Endothelial cell of umbilical vein (primary cell): Measurements from ENCODE around the gene BCL3. TPM values are rescaled to one million over a fixed set of nuclear protein-coding genes. Genes with fewer than 3 reads are reported as not detected.
A peak's percentile ranks its signal among the peaks of the same experiment; 100 is the strongest.

Experiments
- BruUV-seq: library from RNA; stranded (reverse); fragments of 400-500 nt; replicated peaks from 2 replicates; lab custom pipeline; 2021; lab: Mats Ljungman, UMichigan
- CTCF ChIA-PET: fragments of 300-600, 350-600 bp; sonication (Branson Sonifier 250); formaldehyde crosslinking; loops from one replicate; lab custom pipeline; 2021; ENCODE audit warnings: antibody characterized with exemption, inconsistent platforms; lab: Charles Lee
- POLR2A ChIA-PET: fragments of 300-600, 350-600 bp; sonication (Branson Sonifier 250); formaldehyde crosslinking; loops from one replicate; lab custom pipeline; 2021; ENCODE audit warnings: antibody characterized with exemption, inconsistent platforms; lab: Charles Lee
- DNase-seq: peaks from one replicate; pipeline ENCODE4 v3.0.0-alpha.2; 2011; ENCODE audit warnings: low read depth, low spot score
- FAIRE-seq: peaks from 2 replicates; lab custom pipeline; 2011; peaks lifted over from hg19 to GRCh38; lab: Jason Lieb, UNC
- H2AFZ ChIP-seq: 2 replicates; pipeline ENCODE4 v1.6.0; 2012; ENCODE audit warnings: low read depth, low read length, control low read depth, inconsistent platforms
- H3K27ac ChIP-seq: 2 replicates; pipeline ENCODE4 v1.5.1; 2011; ENCODE audit warnings: low read depth, mild to moderate bottlenecking, control low read depth, low read length, moderate library complexity; ENCODE audit not compliant: insufficient read depth
- H3K27me3 ChIP-seq, 2 experiments: 2 replicates each; pipeline versions ENCODE4 v1.6.0 to v1.6.1; 2011; ENCODE audit warnings: low read length in 2 of 2, mixed read lengths in 1 of 2; ENCODE audit not compliant: control insufficient read depth in 2 of 2, insufficient read depth in 2 of 2
- H3K36me3 ChIP-seq, 2 experiments: 2 replicates in 1 of 2; 3 replicates in 1 of 2; pipeline ENCODE4 v1.5.1; 2011; ENCODE audit warnings: low read length in 2 of 2, mild to moderate bottlenecking in 1 of 2, moderate library complexity in 1 of 2; ENCODE audit not compliant: control insufficient read depth in 2 of 2, insufficient read depth in 2 of 2; ENCODE audit errors: extremely low read depth in 1 of 2
- H3K4me1 ChIP-seq: 3 replicates; pipeline ENCODE4 v1.5.1; 2011; ENCODE audit warnings: mild to moderate bottlenecking, low read length; ENCODE audit not compliant: control insufficient read depth, insufficient read depth; ENCODE audit errors: extremely low read depth
- H3K4me2 ChIP-seq: 2 replicates; pipeline ENCODE4 v1.6.1; 2011; ENCODE audit warnings: low read length, control low read depth, mixed read lengths; ENCODE audit not compliant: insufficient read depth
- H3K4me3 ChIP-seq, 3 experiments: fragments of 200-600 bp in 1 of 3; sonication (generic), shearing (Covaris generic) in 1 of 3; replicated peaks in 1 of 3; 2 replicates each; pipeline ENCODE4 v1.5.1; 2011 to 2016; ENCODE audit warnings: control low read depth in 3 of 3, low read length in 3 of 3, mild to moderate bottlenecking in 2 of 3, inconsistent platforms in 1 of 3, low read depth in 1 of 3, moderate library complexity in 1 of 3; ENCODE audit not compliant: insufficient read depth in 1 of 3
- H3K79me2 ChIP-seq: 2 replicates; pipeline ENCODE4 v1.6.0; 2012; ENCODE audit warnings: low read length, inconsistent platforms; ENCODE audit not compliant: control insufficient read depth, insufficient read depth
- H3K9ac ChIP-seq: replicated peaks from 2 replicates; pipeline ENCODE3; 2011; ENCODE audit warnings: low read length, control low read depth; ENCODE audit not compliant: insufficient read depth; ENCODE audit errors: extremely low read depth
- H3K9me1 ChIP-seq: replicated peaks from 3 replicates; pipeline ENCODE4 v1.6.0; 2011; ENCODE audit warnings: mild to moderate bottlenecking, low read length; ENCODE audit not compliant: control insufficient read depth, insufficient read depth; ENCODE audit errors: extremely low read depth
- H3K9me3 ChIP-seq: replicated peaks from 2 replicates; pipeline ENCODE4 v1.5.1; 2012; ENCODE audit warnings: low read length, inconsistent platforms; ENCODE audit not compliant: control insufficient read depth, insufficient read depth
- H4K20me1 ChIP-seq: replicated peaks from 2 replicates; pipeline ENCODE3; 2011; ENCODE audit warnings: mild to moderate bottlenecking, low read length; ENCODE audit not compliant: control insufficient read depth, insufficient read depth; ENCODE audit errors: extremely low read depth
- EZH2 ChIP-seq: IDR thresholded peaks from 2 replicates; pipeline ENCODE4 v1.6.1; 2012; ENCODE audit warnings: borderline replicate concordance, low read depth, mild to moderate bottlenecking, moderate library complexity, low read length, inconsistent platforms; ENCODE audit not compliant: severe bottlenecking
- FOS ChIP-seq: IDR thresholded peaks from 2 replicates; pipeline ENCODE4 v1.6.1; 2011; ENCODE audit warnings: mild to moderate bottlenecking, low read length, moderate library complexity, borderline replicate concordance; ENCODE audit not compliant: insufficient read depth
- GATA2 ChIP-seq: IDR thresholded peaks from 2 replicates; pipeline ENCODE4 v1.7.0; 2011; ENCODE audit warnings: low read depth, mild to moderate bottlenecking, moderate library complexity, mixed read lengths, low read length; ENCODE audit not compliant: insufficient read length, insufficient read depth
- JUN ChIP-seq: IDR thresholded peaks from 2 replicates; pipeline ENCODE4 v1.6.1; 2011; ENCODE audit warnings: borderline replicate concordance, low read depth; ENCODE audit not compliant: insufficient read length, insufficient read depth
- MYC ChIP-seq: IDR thresholded peaks from one replicate; pipeline ENCODE4 v1.6.1; 2011; ENCODE audit warnings: mild to moderate bottlenecking, low read depth, low read length
- POLR2A ChIP-seq: IDR thresholded peaks from 2 replicates; pipeline ENCODE4 v1.6.1; 2012; ENCODE audit warnings: low read depth, mild to moderate bottlenecking, control low read depth, low read length
- POLR2AphosphoS5 ChIP-seq: IDR thresholded peaks from 2 replicates; pipeline ENCODE4 v1.6.1; 2012; ENCODE audit warnings: low read depth, mild to moderate bottlenecking, control low read depth, low read length, moderate library complexity; ENCODE audit not compliant: insufficient read depth
- dilution Hi-C: fragments of 300-500 bp; cut with MboI; formaldehyde crosslinking; loops from one replicate; pipeline ENCODE4 v1.15.0; 2019; ENCODE audit warnings: low sequenced_read_pairs; ENCODE audit not compliant: extremely low pct_ligation_motif_present
- intact Hi-C: fragments of 100-400 bp; cut with micrococcal nuclease; formaldehyde crosslinking; loops from one replicate; pipeline ENCODE4 v1.10.0; 2022
- polyA plus RNA-seq, 4 experiments: library from polyadenylated mRNA; depleted of rRNA in 3 of 4; stranded (reverse) in 3 of 4; unstranded in 1 of 4; fragments of >200 nt; gene quantifications; 2 replicates each; pipeline versions ENCODE4 v1.2.1 to v1.2.3, GENCODE V29; 2011 to 2012; ENCODE audit warnings: missing spikeins in 1 of 4
- total RNA-seq: library from RNA; stranded (reverse); gene quantifications from 2 replicates; pipeline ENCODE4 v1.2.3, GENCODE V29; 2021
- TF ChIP-seq, protein P1 (sequence below), 2 donors: IDR thresholded peaks; 1 replicate in 1 of 2; 2 replicates in 1 of 2; pipeline ENCODE4 v1.5.1; 2011; ENCODE audit warnings: low read length in 2 of 2, mild to moderate bottlenecking in 2 of 2, moderate library complexity in 2 of 2, control low read depth in 1 of 2, inconsistent platforms in 1 of 2, low read depth in 1 of 2; ENCODE audit not compliant: insufficient read depth in 1 of 2; ENCODE audit errors: extremely low read depth in 1 of 2
- TF ChIP-seq, protein P2 (sequence below): IDR thresholded peaks from 2 replicates; pipeline ENCODE4 v1.6.1; 2011; ENCODE audit not compliant: insufficient read depth, insufficient read length

Gene BCL3
- total and polyA plus RNA-seq, 2 donors (not counting 3 experiments of a cell fraction or from before 2014, with no cell fraction given): 11.0 to 26.9 TPM

DNA sequence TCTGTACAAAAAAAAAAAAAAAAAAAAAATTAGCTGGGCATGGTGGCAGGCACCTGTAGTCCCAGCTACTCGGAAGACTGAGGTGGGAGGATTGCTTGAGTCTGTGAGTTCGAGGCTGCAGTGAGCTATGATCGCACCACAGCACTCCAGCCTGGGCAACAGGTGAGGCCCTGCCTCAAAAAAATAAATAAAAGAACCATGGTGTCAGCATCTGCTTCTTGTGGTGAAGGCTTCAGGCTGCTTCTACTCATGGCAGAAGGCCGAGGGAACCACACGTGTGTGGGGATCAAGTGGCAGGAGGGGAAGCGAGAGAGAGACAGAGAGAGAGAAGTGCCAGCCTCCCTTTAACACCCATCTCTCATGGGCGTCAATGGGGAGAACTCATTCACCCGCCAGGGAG lies 13.5 kb downstream of the BCL3 start:
- DNase-seq: no peak
- dilution Hi-C loops: no loop called here

DNA sequence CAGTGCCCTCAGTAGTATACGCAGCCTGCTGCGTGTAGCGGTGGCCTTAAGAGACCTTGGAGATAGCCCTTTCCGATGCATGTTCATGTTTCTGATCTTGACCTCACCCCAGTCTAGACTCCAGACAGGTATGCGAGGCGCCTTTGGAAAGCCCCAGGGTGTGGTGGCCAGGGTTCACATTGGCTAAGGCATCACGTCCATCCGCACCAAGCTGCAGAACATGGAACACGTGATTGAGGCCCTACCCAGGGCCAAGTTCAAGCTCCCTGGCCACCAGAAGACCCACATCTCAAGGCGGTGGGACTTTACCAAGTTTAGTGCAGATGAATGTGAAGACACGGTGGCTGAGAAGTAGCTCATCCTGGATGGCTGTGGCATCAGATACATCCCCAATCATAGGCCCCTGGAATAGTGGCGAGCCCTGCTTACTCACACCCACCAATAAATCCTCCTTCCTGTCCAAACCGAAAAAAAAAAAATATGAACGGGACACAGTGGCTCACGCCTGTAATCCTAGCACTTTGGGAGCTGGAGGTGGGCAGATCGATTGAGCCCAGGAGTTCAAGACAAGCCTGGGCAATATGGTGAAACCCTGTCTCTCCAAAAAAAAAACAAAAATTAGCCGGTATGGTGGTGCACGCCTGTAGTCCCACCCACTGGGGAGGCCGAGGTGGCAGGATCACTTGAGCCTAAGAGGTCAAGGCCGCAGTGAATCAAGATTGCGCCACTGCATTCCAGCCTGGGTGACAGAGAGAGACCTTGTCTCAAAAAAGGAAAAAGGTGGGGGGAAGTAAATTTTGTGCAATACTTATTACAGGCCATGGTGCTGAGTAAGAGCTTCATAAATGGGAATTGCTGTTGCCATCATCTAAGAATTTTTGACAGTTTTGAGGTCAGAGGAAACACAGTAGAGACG lies 16.8 kb downstream of the BCL3 start:
- Histone ChIP-seq H3K27me3 (no peaks in the 10 kb centered on the region), H2AFZ (no peak overlapping the region), H3K4me2 (no peak overlapping the region), H3K4me1 (peaks cover 3% of the 10 kb centered on the region), H3K9ac (no peak overlapping the region), H3K9me1 (no peaks in the 10 kb centered on the region), H3K4me3 (no peak overlapping the region), H3K27ac (no peak overlapping the region), H4K20me1 (no peaks in the 10 kb centered on the region), H3K79me2 (no peaks in the 10 kb centered on the region), H3K36me3 (no peaks in the 10 kb centered on the region), H3K9me3 (no peaks in the 10 kb centered on the region)
- dilution Hi-C loops: no loop called here
- BruUV-seq: no TSS peak
- ChIA-PET POLR2A (no interaction called here), CTCF (interaction anchor here (1.0 to 19.4 kb wide), 7 partner anchors 7 to 194 kb away, joined by 3 to 688 read pairs (median 6); partner anchors contain the start of gene NECTIN2)
- TF ChIP-seq, protein P1, sequence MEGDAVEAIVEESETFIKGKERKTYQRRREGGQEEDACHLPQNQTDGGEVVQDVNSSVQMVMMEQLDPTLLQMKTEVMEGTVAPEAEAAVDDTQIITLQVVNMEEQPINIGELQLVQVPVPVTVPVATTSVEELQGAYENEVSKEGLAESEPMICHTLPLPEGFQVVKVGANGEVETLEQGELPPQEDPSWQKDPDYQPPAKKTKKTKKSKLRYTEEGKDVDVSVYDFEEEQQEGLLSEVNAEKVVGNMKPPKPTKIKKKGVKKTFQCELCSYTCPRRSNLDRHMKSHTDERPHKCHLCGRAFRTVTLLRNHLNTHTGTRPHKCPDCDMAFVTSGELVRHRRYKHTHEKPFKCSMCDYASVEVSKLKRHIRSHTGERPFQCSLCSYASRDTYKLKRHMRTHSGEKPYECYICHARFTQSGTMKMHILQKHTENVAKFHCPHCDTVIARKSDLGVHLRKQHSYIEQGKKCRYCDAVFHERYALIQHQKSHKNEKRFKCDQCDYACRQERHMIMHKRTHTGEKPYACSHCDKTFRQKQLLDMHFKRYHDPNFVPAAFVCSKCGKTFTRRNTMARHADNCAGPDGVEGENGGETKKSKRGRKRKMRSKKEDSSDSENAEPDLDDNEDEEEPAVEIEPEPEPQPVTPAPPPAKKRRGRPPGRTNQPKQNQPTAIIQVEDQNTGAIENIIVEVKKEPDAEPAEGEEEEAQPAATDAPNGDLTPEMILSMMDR (IDR thresholded peaks at IDR 0.05; ENCODE audit: extremely low read depth in 1 of 2, insufficient read depth in 1 of 2, low read depth in 1 of 2, low read length in 2 of 2): no peak
- TF ChIP-seq MYC (no peak), EZH2 (no peak), GATA2 (no peak), POLR2A (no peak), FOS (no peak), JUN (no peak), POLR2AphosphoS5 (no peak)
- TF ChIP-seq, protein P2, sequence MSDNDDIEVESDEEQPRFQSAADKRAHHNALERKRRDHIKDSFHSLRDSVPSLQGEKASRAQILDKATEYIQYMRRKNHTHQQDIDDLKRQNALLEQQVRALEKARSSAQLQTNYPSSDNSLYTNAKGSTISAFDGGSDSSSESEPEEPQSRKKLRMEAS: no peak
- FAIRE-seq (peak; percentile 58), DNase-seq (no peak)
- intact Hi-C loops: no loop called here

More for the DNA sequence above, 13.5 kb downstream of the BCL3 start:
- no peak overlapping the region for H3K4me2 ChIP-seq
- peaks cover 0 to 8% of the 10 kb centered on the region in 2 experiments for H3K36me3 ChIP-seq
- H3K4me1 ChIP-seq: peaks cover 14% of the 10 kb centered on the region
- no peaks in the 10 kb centered on the region for H3K79me2 ChIP-seq
- no peak for FAIRE-seq
- intact Hi-C loops: no loop called here
- H3K27ac ChIP-seq: no peak overlapping the region
- no peaks in the 10 kb centered on the region for H3K27me3 ChIP-seq
- TF ChIP-seq, protein P2: no peak
- no peak for TF ChIP-seq FOS
- no peak overlapping the region for H2AFZ ChIP-seq
- BruUV-seq: no TSS peak
- no peaks in the 10 kb centered on the region for H3K9me3 ChIP-seq
- POLR2A ChIA-PET: interaction anchor here (0.7 kb wide), 1 partner anchor 20 kb away, joined by 3 read pairs; no protein-coding TSS in a partner anchor
- no peak overlapping the region for H3K9ac ChIP-seq
- no peaks in the 10 kb centered on the region for H4K20me1 ChIP-seq
- H3K4me3 ChIP-seq: no peak overlapping the region
- no peaks in the 10 kb centered on the region for H3K9me1 ChIP-seq
- CTCF ChIA-PET: interaction anchor here (1.4 to 19.4 kb wide), 4 partner anchors 9 to 191 kb away, joined by 4 to 688 read pairs (median 6); no protein-coding TSS in a partner anchor
